ENCODE data around the gene ADA.

Gene ADA

DNA sequence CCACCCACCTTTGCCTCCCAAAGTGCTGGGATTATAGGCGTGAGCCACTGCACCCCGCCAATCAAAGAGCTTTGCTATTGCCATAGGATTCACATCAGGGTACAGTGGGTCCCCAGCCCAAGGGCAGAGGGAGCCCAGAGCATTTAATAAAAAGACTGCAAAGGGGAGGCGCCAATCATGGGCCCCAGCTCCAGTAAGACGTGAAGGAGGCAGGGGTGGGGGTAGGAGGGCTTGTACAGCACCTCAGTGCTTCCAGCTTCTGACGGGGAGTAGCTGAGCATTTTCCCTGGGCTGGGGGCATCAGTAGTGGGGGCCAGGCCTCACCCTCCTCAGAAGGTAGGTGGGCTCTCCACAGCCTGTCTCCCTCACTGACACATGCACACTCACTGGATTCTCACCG lies 1.5 kb downstream of the ADA start:
- H3K36me3 ChIP-seq (ENCODE audit: control insufficient read depth, low read length): peaks cover 15% of the 10 kb centered on the region
- H3K79me2 ChIP-seq (ENCODE audit: control insufficient read depth, low read length): peaks cover 36% of the 10 kb centered on the region
- TF ChIP-seq, protein P1, sequence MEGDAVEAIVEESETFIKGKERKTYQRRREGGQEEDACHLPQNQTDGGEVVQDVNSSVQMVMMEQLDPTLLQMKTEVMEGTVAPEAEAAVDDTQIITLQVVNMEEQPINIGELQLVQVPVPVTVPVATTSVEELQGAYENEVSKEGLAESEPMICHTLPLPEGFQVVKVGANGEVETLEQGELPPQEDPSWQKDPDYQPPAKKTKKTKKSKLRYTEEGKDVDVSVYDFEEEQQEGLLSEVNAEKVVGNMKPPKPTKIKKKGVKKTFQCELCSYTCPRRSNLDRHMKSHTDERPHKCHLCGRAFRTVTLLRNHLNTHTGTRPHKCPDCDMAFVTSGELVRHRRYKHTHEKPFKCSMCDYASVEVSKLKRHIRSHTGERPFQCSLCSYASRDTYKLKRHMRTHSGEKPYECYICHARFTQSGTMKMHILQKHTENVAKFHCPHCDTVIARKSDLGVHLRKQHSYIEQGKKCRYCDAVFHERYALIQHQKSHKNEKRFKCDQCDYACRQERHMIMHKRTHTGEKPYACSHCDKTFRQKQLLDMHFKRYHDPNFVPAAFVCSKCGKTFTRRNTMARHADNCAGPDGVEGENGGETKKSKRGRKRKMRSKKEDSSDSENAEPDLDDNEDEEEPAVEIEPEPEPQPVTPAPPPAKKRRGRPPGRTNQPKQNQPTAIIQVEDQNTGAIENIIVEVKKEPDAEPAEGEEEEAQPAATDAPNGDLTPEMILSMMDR (IDR thresholded peaks at IDR 0.05; ENCODE audit: low read depth, low read length, poor library complexity, severe bottlenecking): no peak
- TF ChIP-seq EZH2phosphoT487 (IDR thresholded peaks at IDR 0.05; ENCODE audit: borderline replicate concordance, low read length): no peak
- no peaks in the 10 kb centered on the region for H4K20me1 ChIP-seq (ENCODE audit: control insufficient read depth, insufficient read depth, low read depth, low read length)
- H3K4me2 ChIP-seq (ENCODE audit: low read length): peak overlapping the region; percentile 95
- no peaks in the 10 kb centered on the region for H3K9me2 ChIP-seq (replicated peaks; ENCODE audit: control insufficient read depth, low read length)
- peaks cover 16% of the 10 kb centered on the region for H3K27me3 ChIP-seq (ENCODE audit: control insufficient read depth, low read length)
- H3K27ac ChIP-seq (ENCODE audit: low read depth, low read length): no peak overlapping the region
- H3K4me1 ChIP-seq (ENCODE audit: control insufficient read depth, low read length): peaks cover 71% of the 10 kb centered on the region
- H3K9me3 ChIP-seq (ENCODE audit: control insufficient read depth, insufficient read depth, low read length): no peaks in the 10 kb centered on the region
- H3K4me3 ChIP-seq (ENCODE audit: low read length): peak overlapping the region; percentile 75
- peaks cover 19% of the 10 kb centered on the region for H3F3A ChIP-seq (ENCODE audit: control insufficient read depth, insufficient read depth)

DNA sequence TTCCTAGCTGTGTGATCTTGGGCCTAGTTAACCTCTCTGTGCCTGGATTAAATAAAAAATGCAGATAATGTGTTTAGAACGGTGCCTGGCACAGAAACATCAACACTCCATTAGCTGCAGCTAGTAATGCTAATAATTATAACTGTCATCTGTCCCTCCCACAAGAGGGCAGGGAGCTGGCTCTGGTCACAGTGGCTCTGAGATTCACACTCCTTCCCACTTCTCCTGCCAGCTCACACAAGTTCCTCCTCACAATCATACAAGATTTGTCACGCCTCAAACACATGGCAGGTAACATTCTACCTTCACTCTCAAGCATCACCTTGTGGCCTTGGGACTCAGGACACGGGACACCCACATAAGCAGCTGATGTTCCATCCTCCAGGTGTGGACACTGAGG lies 2.4 kb downstream of the ADA start:
- Histone ChIP-seq H3K27me3 (ENCODE audit: control insufficient read depth, low read length) (peaks cover 12% of the 10 kb centered on the region), H3F3A (ENCODE audit: control insufficient read depth, insufficient read depth) (peaks cover 19% of the 10 kb centered on the region), H3K27ac (ENCODE audit: low read depth, low read length) (peak overlapping the region; percentile 95), H3K36me3 (ENCODE audit: control insufficient read depth, low read length) (peaks cover 15% of the 10 kb centered on the region), H3K9me2 (replicated peaks; ENCODE audit: control insufficient read depth, low read length) (no peaks in the 10 kb centered on the region), H3K79me2 (ENCODE audit: control insufficient read depth, low read length) (peaks cover 40% of the 10 kb centered on the region), H3K4me2 (ENCODE audit: low read length) (peak overlapping the region; percentile 87), H4K20me1 (ENCODE audit: control insufficient read depth, insufficient read depth, low read depth, low read length) (no peaks in the 10 kb centered on the region), H3K4me1 (ENCODE audit: control insufficient read depth, low read length) (peaks cover 80% of the 10 kb centered on the region), H3K9me3 (ENCODE audit: control insufficient read depth, insufficient read depth, low read length) (no peaks in the 10 kb centered on the region), H3K4me3 (ENCODE audit: low read length) (peak overlapping the region; percentile 70)
- no peak for TF ChIP-seq EZH2phosphoT487 (IDR thresholded peaks at IDR 0.05; ENCODE audit: borderline replicate concordance, low read length)
- TF ChIP-seq, protein P1 (IDR thresholded peaks at IDR 0.05; ENCODE audit: low read depth, low read length, poor library complexity, severe bottlenecking): no peak

DNA sequence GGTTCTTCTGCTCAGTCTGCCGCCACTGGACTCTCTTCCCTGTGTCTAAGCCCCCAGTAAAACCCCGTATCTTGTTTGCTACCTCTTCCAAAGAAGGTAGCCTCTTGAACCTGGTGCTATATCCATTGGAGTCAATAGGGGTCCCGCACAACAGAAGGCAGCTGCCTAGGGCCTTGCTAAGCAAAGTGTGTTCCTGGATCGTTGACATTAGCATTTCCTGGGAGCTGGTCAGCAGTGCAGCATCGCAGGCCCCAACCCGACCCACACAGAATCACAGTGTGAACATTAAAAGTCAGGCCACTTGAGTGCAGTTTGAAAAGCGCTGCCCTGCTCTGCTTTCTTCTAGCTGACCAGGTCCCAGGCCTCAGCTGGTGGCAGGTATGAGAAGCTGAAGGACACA lies 2.9 kb downstream of the ADA start:
- Histone ChIP-seq H3K4me1 (ENCODE audit: control insufficient read depth, low read length) (peaks cover 85% of the 10 kb centered on the region), H3K36me3 (ENCODE audit: control insufficient read depth, low read length) (peaks cover 15% of the 10 kb centered on the region), H3K4me2 (ENCODE audit: low read length) (peak overlapping the region; percentile 87), H3K79me2 (ENCODE audit: control insufficient read depth, low read length) (peaks cover 44% of the 10 kb centered on the region), H3K9me2 (replicated peaks; ENCODE audit: control insufficient read depth, low read length) (no peaks in the 10 kb centered on the region), H3F3A (ENCODE audit: control insufficient read depth, insufficient read depth) (peaks cover 22% of the 10 kb centered on the region), H4K20me1 (ENCODE audit: control insufficient read depth, insufficient read depth, low read depth, low read length) (no peaks in the 10 kb centered on the region), H3K9me3 (ENCODE audit: control insufficient read depth, insufficient read depth, low read length) (no peaks in the 10 kb centered on the region), H3K4me3 (ENCODE audit: low read length) (peak overlapping the region; percentile 70), H3K27me3 (ENCODE audit: control insufficient read depth, low read length) (peaks cover 11% of the 10 kb centered on the region), H3K27ac (ENCODE audit: low read depth, low read length) (peak overlapping the region; percentile 95)
- TF ChIP-seq, protein P1 (IDR thresholded peaks at IDR 0.05; ENCODE audit: low read depth, low read length, poor library complexity, severe bottlenecking): no peak
- no peak for TF ChIP-seq EZH2phosphoT487 (IDR thresholded peaks at IDR 0.05; ENCODE audit: borderline replicate concordance, low read length)

Data from DOHH2 (cell line).